Coronary artery (tissue), 2 donors: ENCODE measurements around the gene SLC15A4.

Experiments used
- DNase-seq: peaks from one replicate; pipeline ENCODE4 v3.0.0-alpha.2; 2017; ENCODE audit warnings: low spot score
- H3K27ac ChIP-seq, 2 donors: fragments of 200-600 bp; sonication (generic); one replicate each; pipeline ENCODE4 v1.5.1; 2016 to 2019
- H3K4me3 ChIP-seq: fragments of 200-600 bp; sonication (generic); 2 replicates; pipeline ENCODE4 v1.5.1; 2016; ENCODE audit warnings: mild to moderate bottlenecking, moderate library complexity
- TF ChIP-seq, protein P1 (sequence below): fragments of 200-600 bp; sonication (generic); IDR thresholded peaks from one replicate; pipeline ENCODE4 v1.5.1; 2019; ENCODE audit warnings: antibody characterized with exemption

The SLC15A4 gene

GRCh38 chr12:128747441-128747840, 76.3 kb downstream of the SLC15A4 start:
- no peak for DNase-seq
- no peak overlapping the region for H3K4me3 ChIP-seq

DNA sequence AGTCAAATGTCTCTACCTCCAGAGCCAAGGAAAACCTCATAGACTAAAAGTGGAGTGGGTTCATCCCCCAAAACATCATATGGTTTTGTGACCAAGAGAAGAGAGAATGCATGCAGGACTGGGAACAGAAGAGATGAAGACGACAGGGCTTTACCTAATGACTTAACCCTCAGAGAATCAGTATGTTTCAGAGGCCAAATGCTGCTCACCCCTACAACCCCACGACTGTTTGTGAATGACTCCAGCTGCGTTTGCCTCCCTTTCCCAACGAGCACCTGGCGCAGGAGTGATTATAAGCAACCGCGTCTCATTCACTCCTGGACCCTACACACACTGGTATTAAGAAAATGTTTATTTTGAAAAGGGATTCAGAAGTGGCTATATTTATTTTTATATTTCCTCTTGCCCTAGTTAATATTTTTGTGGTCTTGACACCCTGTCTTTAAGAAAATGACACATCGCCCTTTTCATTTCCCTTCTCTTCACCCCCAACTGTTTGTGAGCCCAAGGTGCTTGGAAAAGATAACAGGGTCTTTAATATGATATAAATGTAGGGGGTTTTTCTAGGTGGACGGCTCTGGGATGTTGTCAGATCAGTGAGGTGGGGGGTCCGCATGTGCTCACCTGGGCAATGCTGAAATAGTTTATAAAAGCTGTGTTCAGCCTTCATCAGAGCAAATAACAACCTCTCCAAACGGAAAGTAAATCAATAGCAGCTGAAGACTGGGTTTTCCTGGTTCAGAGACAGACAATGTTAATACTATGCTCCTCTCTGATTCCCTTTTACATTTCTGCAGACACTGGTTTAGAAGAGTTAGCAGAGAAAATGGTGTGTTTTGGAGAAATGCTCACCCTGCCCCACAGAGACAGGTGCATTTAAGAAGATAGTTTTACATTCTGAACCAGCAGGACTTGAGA, 77.7 kb downstream of the SLC15A4 start:
- no peak for DNase-seq
- no peak overlapping the region for H3K4me3 ChIP-seq
- H3K27ac ChIP-seq: no peak overlapping the region
- TF ChIP-seq, protein P1, sequence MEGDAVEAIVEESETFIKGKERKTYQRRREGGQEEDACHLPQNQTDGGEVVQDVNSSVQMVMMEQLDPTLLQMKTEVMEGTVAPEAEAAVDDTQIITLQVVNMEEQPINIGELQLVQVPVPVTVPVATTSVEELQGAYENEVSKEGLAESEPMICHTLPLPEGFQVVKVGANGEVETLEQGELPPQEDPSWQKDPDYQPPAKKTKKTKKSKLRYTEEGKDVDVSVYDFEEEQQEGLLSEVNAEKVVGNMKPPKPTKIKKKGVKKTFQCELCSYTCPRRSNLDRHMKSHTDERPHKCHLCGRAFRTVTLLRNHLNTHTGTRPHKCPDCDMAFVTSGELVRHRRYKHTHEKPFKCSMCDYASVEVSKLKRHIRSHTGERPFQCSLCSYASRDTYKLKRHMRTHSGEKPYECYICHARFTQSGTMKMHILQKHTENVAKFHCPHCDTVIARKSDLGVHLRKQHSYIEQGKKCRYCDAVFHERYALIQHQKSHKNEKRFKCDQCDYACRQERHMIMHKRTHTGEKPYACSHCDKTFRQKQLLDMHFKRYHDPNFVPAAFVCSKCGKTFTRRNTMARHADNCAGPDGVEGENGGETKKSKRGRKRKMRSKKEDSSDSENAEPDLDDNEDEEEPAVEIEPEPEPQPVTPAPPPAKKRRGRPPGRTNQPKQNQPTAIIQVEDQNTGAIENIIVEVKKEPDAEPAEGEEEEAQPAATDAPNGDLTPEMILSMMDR: no peak

More at GRCh38 chr12:128747441-128747840, 76.3 kb downstream of the SLC15A4 start:
- TF ChIP-seq, protein P1: no peak
- H3K27ac ChIP-seq: no peak overlapping the region

DNA sequence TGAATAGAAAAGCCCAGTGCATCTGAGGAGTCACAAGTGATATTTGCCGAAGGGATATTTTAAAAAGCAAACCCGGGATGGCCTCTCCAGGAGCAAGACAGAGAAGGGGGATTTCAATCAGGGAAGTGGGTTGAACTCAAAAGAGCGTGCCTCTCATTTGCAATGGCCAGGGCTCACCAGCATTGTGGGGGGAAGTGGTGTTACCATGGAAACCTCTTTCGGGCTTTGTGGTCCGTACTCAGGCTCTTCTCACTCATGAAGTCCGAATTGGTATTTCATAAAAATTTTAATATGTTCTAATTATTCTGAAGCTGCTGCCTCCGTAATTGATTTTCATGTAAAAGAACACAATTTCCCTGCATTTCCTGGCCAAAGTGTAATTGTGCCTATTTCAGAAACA, 79.8 kb downstream of the SLC15A4 start:
- TF ChIP-seq, protein P1: no peak
- no peak for DNase-seq
- no peak overlapping the region for H3K27ac ChIP-seq
- no peak overlapping the region for H3K4me3 ChIP-seq
